H1 (cell line): ENCODE data around the gene KCNMA1. TPM values are rescaled to one million over a fixed set of nuclear protein-coding genes. Genes with fewer than 3 reads are reported as not detected.

Experiments used
- CTCF ChIA-PET: fragments of 300-600 bp; sonication (Branson Sonifier 250); formaldehyde crosslinking; loops from one replicate; lab custom pipeline; 2021; ENCODE audit not compliant: partially characterized antibody; lab: Charles Lee
- POLR2A ChIA-PET: fragments of 300-600 bp; sonication (Branson Sonifier 250); formaldehyde crosslinking; loops from one replicate; lab custom pipeline; 2021; ENCODE audit warnings: inconsistent platforms; ENCODE audit not compliant: partially characterized antibody; lab: Charles Lee
- DNase-seq, 2 experiments: peaks; one replicate each; pipeline versions ENCODE4 v3.0.0 to v3.0.0-alpha.2; 2010 to 2022; ENCODE audit warnings: low spot score in 2 of 2, low read depth in 1 of 2, mixed read lengths in 1 of 2
- FAIRE-seq: peaks from 2 replicates; lab custom pipeline; 2011; peaks lifted over from hg19 to GRCh38; lab: Jason Lieb, UNC
- H2AFZ ChIP-seq: 2 replicates; pipeline ENCODE4 v1.8.1; 2012; ENCODE audit warnings: low read length, inconsistent platforms
- H2AK5ac ChIP-seq: 2 replicates; pipeline ENCODE4 v1.6.1; 2013; ENCODE audit warnings: low read depth, low read length
- H2BK120ac ChIP-seq: replicated peaks from 2 replicates; pipeline ENCODE3; 2013; ENCODE audit warnings: low read depth, low read length, inconsistent platforms
- H2BK12ac ChIP-seq: 2 replicates; pipeline ENCODE4 v1.6.1; 2013; ENCODE audit warnings: low read depth, low read length
- H2BK15ac ChIP-seq: 2 replicates; pipeline ENCODE4 v1.6.1; 2013; ENCODE audit warnings: low read length
- H2BK20ac ChIP-seq: 2 replicates; pipeline ENCODE4 v1.6.1; 2013; ENCODE audit warnings: low read length
- H2BK5ac ChIP-seq: 2 replicates; pipeline ENCODE4 v1.6.1; 2013; ENCODE audit warnings: low read depth, low read length
- H3K14ac ChIP-seq: 2 replicates; pipeline ENCODE4 v1.6.1; 2013; ENCODE audit warnings: inconsistent platforms; ENCODE audit not compliant: insufficient read length
- H3K18ac ChIP-seq: 2 replicates; pipeline ENCODE4 v1.6.1; 2013; ENCODE audit warnings: low read length; ENCODE audit errors: extremely low read depth
- H3K23ac ChIP-seq: 2 replicates; pipeline ENCODE4 v1.6.1; 2013; ENCODE audit warnings: inconsistent platforms; ENCODE audit not compliant: insufficient read length
- H3K23me2 ChIP-seq: 2 replicates; pipeline ENCODE4 v1.6.1; 2013; ENCODE audit warnings: low read depth, low read length
- H3K27ac ChIP-seq: 2 replicates; pipeline ENCODE4 v1.6.1; 2011; ENCODE audit warnings: low read depth, low read length, inconsistent platforms
- H3K27me3 ChIP-seq, 4 experiments: replicated peaks in 1 of 4; 1 replicate in 1 of 4; 2 replicates in 3 of 4; pipeline versions ENCODE4 v1.6.1 to v1.8.1; 2011 to 2013; ENCODE audit warnings: low read length in 3 of 4, mild to moderate bottlenecking in 3 of 4, inconsistent platforms in 2 of 4, mixed read lengths in 2 of 4, moderate library complexity in 1 of 4; ENCODE audit not compliant: control insufficient read depth in 3 of 4, insufficient read depth in 3 of 4; ENCODE audit errors: extremely low read depth in 1 of 4
- H3K36me3 ChIP-seq, 4 experiments: 2 replicates each; pipeline versions ENCODE4 v1.6.1 to v1.8.1; 2011 to 2013; ENCODE audit warnings: mild to moderate bottlenecking in 4 of 4, low read length in 3 of 4, moderate library complexity in 2 of 4, control low read depth in 1 of 4, inconsistent platforms in 1 of 4; ENCODE audit not compliant: insufficient read depth in 4 of 4, control insufficient read depth in 2 of 4
- H3K4ac ChIP-seq: replicated peaks from 2 replicates; pipeline ENCODE3; 2013; ENCODE audit warnings: low read length, low read depth, mixed read lengths, inconsistent platforms; ENCODE audit not compliant: insufficient read length
- H3K4me1 ChIP-seq, 4 experiments: replicated peaks in 1 of 4; 1 replicate in 1 of 4; 2 replicates in 3 of 4; pipeline versions ENCODE4 v1.6.1 to v1.8.1; 2011 to 2013; ENCODE audit warnings: low read length in 3 of 4, inconsistent platforms in 2 of 4, mixed read lengths in 1 of 4; ENCODE audit not compliant: insufficient read depth in 4 of 4, control insufficient read depth in 3 of 4
- H3K4me2 ChIP-seq, 2 experiments: 2 replicates each; pipeline versions ENCODE4 v1.6.1 to v1.8.1; 2011 to 2013; ENCODE audit warnings: low read depth in 2 of 2, low read length in 2 of 2, control low read depth in 1 of 2, inconsistent platforms in 1 of 2, mild to moderate bottlenecking in 1 of 2; ENCODE audit not compliant: insufficient read depth in 1 of 2
- H3K4me3 ChIP-seq, 4 experiments: fragments of 200-600, 300-600 bp in 1 of 4; sonication (generic), shearing (Covaris generic), sonication (Bioruptor Twin) in 1 of 4; 2 replicates each; pipeline versions ENCODE4 v1.5.1 to v1.8.1; 2011 to 2016; ENCODE audit warnings: low read length in 4 of 4, low read depth in 3 of 4, control low read depth in 2 of 4, inconsistent platforms in 2 of 4, mild to moderate bottlenecking in 2 of 4, mixed read lengths in 1 of 4, moderate library complexity in 1 of 4; ENCODE audit not compliant: insufficient read depth in 2 of 4; ENCODE audit errors: extremely low read depth in 1 of 4
- H3K56ac ChIP-seq: replicated peaks from 2 replicates; pipeline ENCODE3; 2013; ENCODE audit warnings: low read depth, mild to moderate bottlenecking, mixed read lengths, low read length, inconsistent platforms; ENCODE audit not compliant: insufficient read length
- H3K79me1 ChIP-seq: 2 replicates; pipeline ENCODE4 v1.6.1; 2013; ENCODE audit warnings: low read depth, low read length, control low read depth
- H3K79me2 ChIP-seq, 2 experiments: 2 replicates each; pipeline versions ENCODE4 v1.6.1 to v1.8.1; 2012 to 2013; ENCODE audit warnings: low read length in 2 of 2, mild to moderate bottlenecking in 2 of 2, inconsistent platforms in 1 of 2; ENCODE audit not compliant: insufficient read depth in 2 of 2, control insufficient read depth in 1 of 2
- H3K9ac ChIP-seq, 4 experiments: replicated peaks in 1 of 4; 1 replicate in 1 of 4; 2 replicates in 3 of 4; pipeline versions ENCODE4 v1.6.1 to v1.8.1; 2011 to 2013; ENCODE audit warnings: low read depth in 3 of 4, low read length in 3 of 4, control low read depth in 2 of 4, mild to moderate bottlenecking in 2 of 4, moderate library complexity in 2 of 4, inconsistent platforms in 1 of 4; ENCODE audit errors: extremely low read depth in 1 of 4
- H3K9me3 ChIP-seq, 2 experiments: 2 replicates each; pipeline versions ENCODE4 v1.6.1 to v1.8.1; 2012 to 2013; ENCODE audit warnings: mild to moderate bottlenecking in 2 of 2, moderate library complexity in 2 of 2, control low read depth in 1 of 2, inconsistent platforms in 1 of 2, low read depth in 1 of 2, low read length in 1 of 2, mixed read lengths in 1 of 2; ENCODE audit not compliant: insufficient read depth in 2 of 2
- H4K20me1 ChIP-seq, 2 experiments: replicated peaks in 1 of 2; 2 replicates each; pipeline versions ENCODE3 to v1.8.1; 2011 to 2013; ENCODE audit warnings: inconsistent platforms in 2 of 2, low read length in 2 of 2, mild to moderate bottlenecking in 1 of 2; ENCODE audit not compliant: insufficient read depth in 2 of 2, control insufficient read depth in 1 of 2
- H4K5ac ChIP-seq: 2 replicates; pipeline ENCODE4 v1.6.1; 2013; ENCODE audit warnings: low read length, low read depth, mixed read lengths, inconsistent platforms; ENCODE audit not compliant: insufficient read length
- H4K8ac ChIP-seq: 2 replicates; pipeline ENCODE4 v1.8.0; 2013; ENCODE audit warnings: mild to moderate bottlenecking, moderate library complexity, low read length, inconsistent platforms; ENCODE audit not compliant: insufficient read depth; ENCODE audit errors: extremely low read depth
- H4K91ac ChIP-seq: replicated peaks from 2 replicates; pipeline ENCODE3; 2013; ENCODE audit warnings: low read length, mixed read lengths, inconsistent platforms; ENCODE audit not compliant: insufficient read length
- BCL11A ChIP-seq, 2 experiments: IDR thresholded peaks; one replicate each; pipeline ENCODE4 v1.6.1; 2011; ENCODE audit warnings: low read depth in 2 of 2, low read length in 2 of 2, mild to moderate bottlenecking in 2 of 2
- BRCA1 ChIP-seq: IDR thresholded peaks from 2 replicates; pipeline ENCODE4 v1.6.1; 2012; ENCODE audit warnings: low read depth, low read length, improper control_type of control experiment
- CBX5 ChIP-seq: fragments of 300-800, 300-1000 bp; sonication (generic); IDR thresholded peaks from 2 replicates; pipeline ENCODE4 v1.7.1; 2016; ENCODE audit warnings: antibody characterized with exemption, low read length, low read depth
- CHD2 ChIP-seq: IDR thresholded peaks from 2 replicates; pipeline ENCODE4 v1.6.1; 2012; ENCODE audit warnings: low read length, improper control_type of control experiment
- E2F6 ChIP-seq: IDR thresholded peaks from 2 replicates; pipeline ENCODE4 v1.6.1; 2012; ENCODE audit warnings: inconsistent platforms
- GABPA ChIP-seq: IDR thresholded peaks from 2 replicates; pipeline ENCODE4 v1.6.1; 2011; ENCODE audit warnings: mild to moderate bottlenecking, low read length, moderate library complexity, borderline replicate concordance; ENCODE audit not compliant: insufficient read depth
- JUND ChIP-seq: IDR thresholded peaks from 2 replicates; pipeline ENCODE4 v1.6.1; 2011; ENCODE audit warnings: mild to moderate bottlenecking, improper control_type of control experiment, low read length
- KDM1A ChIP-seq: fragments of 200-600, 300-600 bp; sonication (generic); IDR thresholded peaks from 2 replicates; pipeline ENCODE4 v1.7.1; 2016; ENCODE audit warnings: mild to moderate bottlenecking, low read length, borderline replicate concordance
- MAFK ChIP-seq: IDR thresholded peaks from 2 replicates; pipeline ENCODE4 v1.6.1; 2012; ENCODE audit warnings: low read depth, mild to moderate bottlenecking, improper control_type of control experiment, low read length
- SP2 ChIP-seq: IDR thresholded peaks from 2 replicates; pipeline ENCODE4 v1.6.1; 2012; ENCODE audit warnings: mild to moderate bottlenecking, low read length, inconsistent platforms
- SP4 ChIP-seq: IDR thresholded peaks from 2 replicates; pipeline ENCODE4 v1.6.1; 2012; ENCODE audit warnings: low read length, inconsistent platforms
- TBP ChIP-seq: IDR thresholded peaks from 2 replicates; pipeline ENCODE4 v1.6.1; 2011; ENCODE audit warnings: low read depth, low read length, improper control_type of control experiment
- TCF12 ChIP-seq: IDR thresholded peaks from 2 replicates; pipeline ENCODE4 v1.6.1; 2011; ENCODE audit warnings: low read depth, mild to moderate bottlenecking, low read length
- TEAD4 ChIP-seq: IDR thresholded peaks from 2 replicates; pipeline ENCODE4 v1.6.1; 2012; ENCODE audit warnings: low read depth, low read length, inconsistent platforms, mixed read lengths
- USF2 ChIP-seq: IDR thresholded peaks from 2 replicates; pipeline ENCODE4 v1.6.1; 2011; ENCODE audit warnings: low read length, improper control_type of control experiment
- YY1 ChIP-seq: IDR thresholded peaks from 2 replicates; pipeline ENCODE4 v1.6.1; 2011; ENCODE audit warnings: low read depth, mild to moderate bottlenecking, low read length
- polyA plus RNA-seq, 7 experiments: library from polyadenylated mRNA; depleted of rRNA in 3 of 7; stranded (reverse) in 5 of 7; unstranded in 2 of 7; fragments of >200 nt in 5 of 7; fragments of 200-250 nt in 2 of 7; gene quantifications; 1 replicate in 5 of 7; 2 replicates in 1 of 7; 4 replicates in 1 of 7; pipeline versions ENCODE4 v1.2.1 to v1.2.3, GENCODE V29; 2011 to 2013; ENCODE audit warnings: missing spikeins in 2 of 7, mixed read lengths in 2 of 7
- total RNA-seq: library from RNA; stranded (reverse); fragmentation: NEBNext Ultra II Directional; extraction: Animal tissue kit (Norgen Biotek cat#: 25700); gene quantifications from 2 replicates; pipeline ENCODE4 v1.2.1, GENCODE V29; 2021

The KCNMA1 gene
- total and polyA plus RNA-seq, 2 of the 8 experiments (the other 6 are each of a cell fraction or from before 2014, with no cell fraction given), result 10.2 to 11.1 TPM

- H2BK120ac ChIP-seq, result no peak overlapping the region
- H3K56ac ChIP-seq, result no peak overlapping the region
- H3K4me2 ChIP-seq, result no peak overlapping the region
- POLR2A ChIA-PET, result no interaction called here
- H3K4me3 ChIP-seq, result no peak overlapping the region
- H4K91ac ChIP-seq, result no peak overlapping the region
- no peak for DNase-seq
- H3K27ac ChIP-seq, result no peak overlapping the region
- H4K5ac ChIP-seq, result no peak overlapping the region
- no peak for FAIRE-seq
- no peaks in the 10 kb centered on the region for H3K79me2 ChIP-seq
- H3K27me3 ChIP-seq, result no peaks in the 10 kb centered on the region
- H3K9me3 ChIP-seq, result no peaks in the 10 kb centered on the region
- no peak overlapping the region for H3K18ac ChIP-seq
- no peak overlapping the region for H2AK5ac ChIP-seq
- H4K8ac ChIP-seq, result no peak overlapping the region
- CTCF ChIA-PET, result no interaction called here
- no peak overlapping the region for H3K4ac ChIP-seq
- no peak overlapping the region for H2BK5ac ChIP-seq
- H3K23ac ChIP-seq, result no peak overlapping the region
- H2BK12ac ChIP-seq, result no peak overlapping the region
- H3K4me1 ChIP-seq, result no peaks in the 10 kb centered on the region; a peak in 2 of 7 replicates
- no peaks in the 10 kb centered on the region for H3K79me1 ChIP-seq
- peaks cover 4% of the 10 kb centered on the region; the same call in 1 of the 2 replicates for H3K23me2 ChIP-seq
- H3K36me3 ChIP-seq, result no peaks in the 10 kb centered on the region
- H2BK20ac ChIP-seq, result no peak overlapping the region
- H4K20me1 ChIP-seq, result no peaks in the 10 kb centered on the region
- no peak overlapping the region for H3K9ac ChIP-seq
- no peak overlapping the region for H2BK15ac ChIP-seq
- no peak overlapping the region for H2AFZ ChIP-seq
- H3K14ac ChIP-seq, result no peak overlapping the region
- TF ChIP-seq GABPA (no peak), JUND (no peak), CHD2 (no peak), MAFK (no peak), USF2 (no peak), TCF12 (no peak), YY1 (no peak), TBP (no peak), KDM1A (no peak), SP2 (no peak), SP4 (no peak), TEAD4 (no peak), BCL11A (IDR thresholded peaks at IDR 0.05; ENCODE audit: low read depth in 2 of 2, low read length in 2 of 2) (no peak), BRCA1 (no peak), CBX5 (no peak), E2F6 (no peak)
These were observed 95.7 kb downstream of the KCNMA1 start for GRCh38 chr10:77541944-77542343.
